Measurements from ENCODE around the gene FSIP1.

GRCh38 chr15:39741258-39741657 is 41.4 kb downstream of the FSIP1 start:
- TF ChIP-seq CTCF (IDR thresholded peaks at IDR 0.05) (no peak), POLR2A (IDR thresholded peaks at IDR 0.05) (no peak), POLR2AphosphoS5 (IDR thresholded peaks at IDR 0.05) (no peak), EP300 (IDR thresholded peaks at IDR 0.05) (no peak)

All from sigmoid colon (tissue), 4 donors.